Activated T-helper 1 cell treated with anti-CD3 and anti-CD28 coated beads, Interleukin-12 subunit alpha, Interleukin-12 subunit beta, Interleukin-2, Interleukin-4 antibody, amounts not matched to agents 30 ng/mL and 10 ng/mL and 1 ng/mL, durations not matched to agents 14 hours and 24 hours and 36 hours (primary cell): Measurements from ENCODE around the gene COPRS. TPM values are rescaled to one million over a fixed set of nuclear protein-coding genes. Genes with fewer than 3 reads are reported as not detected.
"Not testable (repeated sequence)": the region's sequence is repeated elsewhere in the genome, so short reads cannot be mapped to it uniquely, and the experiment has no call there.

ENCODE experiments used
- DNase-seq: peaks from one replicate; pipeline ENCODE4 v3.0.0; 2021; ENCODE audit warnings: low spot score
- H3K27ac Mint-ChIP-seq: one replicate; pipeline ENCODE4 v1.8.0; 2021; ENCODE audit warnings: mild to moderate bottlenecking, mixed read lengths
- H3K27me3 Mint-ChIP-seq: one replicate; pipeline ENCODE4 v1.8.0; 2022; ENCODE audit warnings: mild to moderate bottlenecking, moderate library complexity, mixed read lengths; ENCODE audit not compliant: insufficient read depth
- H3K36me3 Mint-ChIP-seq: one replicate; pipeline ENCODE4 v1.8.0; 2021; ENCODE audit warnings: low read depth, mixed read lengths
- H3K4me1 Mint-ChIP-seq: one replicate; pipeline ENCODE4 v1.8.0; 2021; ENCODE audit warnings: low read depth, mixed read lengths
- H3K4me3 Mint-ChIP-seq: one replicate; pipeline ENCODE4 v1.8.0; 2021; ENCODE audit warnings: mild to moderate bottlenecking, moderate library complexity, mixed read lengths
- H3K9me3 Mint-ChIP-seq: one replicate; pipeline ENCODE4 v1.8.0; 2021; ENCODE audit warnings: mixed read lengths
- intact Hi-C: fragments of 100-400 bp; cut with micrococcal nuclease; formaldehyde crosslinking; loops from one replicate; pipeline ENCODE4 v1.15.1; 2024
- total RNA-seq: library from RNA; stranded (reverse); gene quantifications from 2 replicates; pipeline ENCODE4 v1.2.3, GENCODE V29; 2022

Gene COPRS
- total RNA-seq, 1 donor from 2014 or later = 64.6 TPM

DNA sequence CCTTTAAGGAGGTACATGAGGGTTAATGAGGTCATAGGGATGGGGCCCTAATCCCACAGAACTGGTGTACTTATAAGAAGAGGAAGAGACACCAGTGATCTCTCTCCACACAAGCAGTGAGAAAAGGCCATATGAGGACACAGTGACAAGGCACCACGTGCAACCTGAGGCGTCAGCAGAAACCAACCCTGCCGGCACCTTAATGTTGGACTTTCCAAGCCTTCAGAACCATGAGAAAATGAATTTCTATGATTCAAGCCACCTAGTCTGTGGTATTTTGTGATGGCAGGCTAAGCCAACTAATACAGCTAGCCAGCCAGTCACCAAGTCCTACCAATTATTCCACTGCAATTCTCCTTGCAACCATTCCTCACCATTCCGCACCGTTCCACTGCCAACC lies 39.5 kb downstream of the COPRS start:
- no peaks in the 10 kb centered on the region for H3K9me3 Mint-ChIP-seq
- intact Hi-C loops = no loop called here
- H3K4me1 Mint-ChIP-seq = no peaks in the 10 kb centered on the region
- H3K27ac Mint-ChIP-seq = no peak overlapping the region
- no peaks in the 10 kb centered on the region for H3K36me3 Mint-ChIP-seq
- no peak for DNase-seq
- peaks cover 5% of the 10 kb centered on the region for H3K27me3 Mint-ChIP-seq
- no peak overlapping the region for H3K4me3 Mint-ChIP-seq

DNA sequence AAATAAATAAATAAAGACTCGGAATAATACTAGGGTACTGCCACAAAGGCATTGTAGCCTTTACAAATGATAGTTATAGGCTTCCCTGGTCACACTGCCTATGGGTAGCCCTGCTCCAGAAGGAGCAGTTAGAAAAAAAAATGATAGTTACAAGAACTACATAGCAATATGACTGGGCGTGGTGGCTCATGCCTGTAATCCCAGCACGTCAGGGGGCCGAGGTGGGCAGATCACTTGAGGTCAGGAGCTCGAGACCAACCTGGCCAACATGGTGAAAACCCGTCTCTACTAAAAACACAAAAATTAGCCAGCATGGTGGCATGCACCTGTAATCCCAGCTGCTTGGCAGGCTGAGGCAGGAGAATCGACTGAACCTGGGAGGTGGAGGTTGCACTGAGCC lies 40.2 kb downstream of the COPRS start:
- intact Hi-C loops, H3K27ac Mint-ChIP-seq, DNase-seq, H3K9me3 Mint-ChIP-seq, H3K4me1 Mint-ChIP-seq, H3K4me3 Mint-ChIP-seq, H3K27me3 Mint-ChIP-seq, H3K36me3 Mint-ChIP-seq: not testable (repeated sequence)

DNA sequence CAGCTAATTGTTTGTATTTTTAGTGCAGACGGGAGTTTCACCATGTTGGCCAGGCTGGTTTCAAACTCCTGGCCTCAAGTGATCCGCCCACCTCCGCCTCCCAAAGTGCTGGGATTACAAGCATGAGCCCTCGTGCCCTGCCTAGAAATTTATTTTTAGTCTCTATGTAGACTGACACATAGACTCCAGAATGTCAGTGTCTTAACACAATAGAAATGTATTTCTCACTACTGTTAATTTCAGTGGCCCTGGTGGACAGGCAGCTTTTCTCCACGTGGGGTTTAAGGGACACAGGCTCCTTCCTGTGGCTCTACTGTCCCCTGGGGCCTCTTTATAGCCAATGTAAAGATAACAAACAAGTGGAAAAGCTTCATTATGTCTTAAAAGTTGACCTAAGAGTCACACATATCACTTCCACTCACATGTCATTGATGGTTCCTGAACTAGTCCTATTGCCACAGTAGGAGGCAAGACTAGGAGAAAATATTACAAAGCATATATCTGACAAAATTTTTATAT lies 43.8 kb downstream of the COPRS start:
- Mint-ChIP-seq H3K9me3 (no peaks in the 10 kb centered on the region), H3K4me1 (no peaks in the 10 kb centered on the region), H3K27ac (no peak overlapping the region), H3K4me3 (no peak overlapping the region), H3K36me3 (no peaks in the 10 kb centered on the region), H3K27me3 (peaks cover 10% of the 10 kb centered on the region)
- no peak for DNase-seq
- intact Hi-C loops = no loop called here

DNA sequence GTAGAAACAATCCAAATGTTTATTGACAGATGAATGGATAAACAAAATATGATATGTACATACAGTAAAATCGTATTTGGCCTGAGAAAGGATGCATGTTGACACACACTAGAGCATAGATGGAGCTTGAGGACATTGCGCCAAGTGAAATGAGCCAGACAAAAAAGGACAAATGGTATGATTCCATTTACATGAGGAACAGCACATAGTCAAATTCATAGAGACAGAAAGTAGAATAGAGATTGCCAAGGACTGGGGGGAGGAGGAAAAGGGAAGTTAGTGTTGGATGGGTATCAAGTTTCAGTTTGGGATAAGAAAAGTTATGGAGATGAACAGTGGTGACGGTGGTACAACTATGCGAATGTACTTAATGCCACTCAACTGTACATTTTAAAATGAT lies 47.9 kb downstream of the COPRS start:
- Mint-ChIP-seq H3K36me3 (no peaks in the 10 kb centered on the region), H3K4me3 (no peak overlapping the region), H3K4me1 (no peaks in the 10 kb centered on the region), H3K9me3 (no peaks in the 10 kb centered on the region), H3K27ac (no peak overlapping the region), H3K27me3 (peaks cover 13% of the 10 kb centered on the region)
- intact Hi-C loops = no loop called here
- DNase-seq = no peak

DNA sequence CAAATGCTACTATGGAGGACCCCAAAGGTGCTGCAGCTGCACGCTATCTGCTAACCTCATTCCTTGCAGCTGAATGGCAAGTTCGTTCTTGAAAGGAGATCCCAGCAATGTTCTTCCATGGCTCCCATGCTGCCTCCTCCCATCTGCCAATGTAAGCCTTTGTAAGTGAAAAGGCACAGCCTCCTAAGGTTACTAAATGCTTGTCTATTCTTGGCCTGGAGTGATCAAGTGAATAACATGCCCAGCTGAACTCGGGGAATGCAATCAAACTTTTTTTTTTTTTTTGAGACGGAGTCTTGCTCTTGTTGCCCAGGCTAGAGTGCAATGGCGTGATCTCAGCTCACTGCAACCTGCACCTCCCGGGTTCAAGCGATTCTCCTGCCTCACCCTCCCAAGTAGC lies 49.2 kb downstream of the COPRS start:
- H3K9me3 Mint-ChIP-seq, H3K4me3 Mint-ChIP-seq, DNase-seq, intact Hi-C loops, H3K27me3 Mint-ChIP-seq, H3K4me1 Mint-ChIP-seq, H3K36me3 Mint-ChIP-seq, H3K27ac Mint-ChIP-seq: not testable (repeated sequence)

DNA sequence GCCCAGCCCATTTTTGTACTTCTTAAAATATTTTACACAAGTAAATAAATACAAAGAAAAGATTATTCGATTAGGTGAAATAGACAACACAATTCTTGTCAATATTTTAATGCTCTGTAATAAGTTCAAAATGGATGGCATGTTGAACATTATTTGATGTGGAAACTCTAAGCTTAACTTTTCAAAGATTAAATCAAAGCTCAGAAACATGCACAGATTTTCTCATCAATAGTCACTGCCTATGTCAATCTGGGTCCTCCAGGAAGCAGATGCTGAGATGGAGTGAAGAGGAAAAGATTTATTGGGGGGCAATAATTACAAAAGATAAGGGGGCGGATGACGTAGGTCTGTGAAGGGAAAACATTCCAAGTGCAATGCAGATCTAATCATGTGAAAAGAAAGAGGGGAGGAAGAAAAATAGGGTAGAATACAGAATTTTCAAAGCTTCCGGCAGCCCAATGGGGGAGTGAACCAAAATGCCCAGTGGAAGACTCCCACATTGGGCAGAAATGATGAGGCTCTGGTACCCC lies 50.5 kb downstream of the COPRS start:
- Mint-ChIP-seq H3K36me3 (no peaks in the 10 kb centered on the region), H3K4me1 (no peaks in the 10 kb centered on the region), H3K9me3 (no peaks in the 10 kb centered on the region), H3K27me3 (peaks cover 4% of the 10 kb centered on the region), H3K27ac (no peak overlapping the region), H3K4me3 (no peak overlapping the region)
- DNase-seq = no peak
- intact Hi-C loops = no loop called here

DNA sequence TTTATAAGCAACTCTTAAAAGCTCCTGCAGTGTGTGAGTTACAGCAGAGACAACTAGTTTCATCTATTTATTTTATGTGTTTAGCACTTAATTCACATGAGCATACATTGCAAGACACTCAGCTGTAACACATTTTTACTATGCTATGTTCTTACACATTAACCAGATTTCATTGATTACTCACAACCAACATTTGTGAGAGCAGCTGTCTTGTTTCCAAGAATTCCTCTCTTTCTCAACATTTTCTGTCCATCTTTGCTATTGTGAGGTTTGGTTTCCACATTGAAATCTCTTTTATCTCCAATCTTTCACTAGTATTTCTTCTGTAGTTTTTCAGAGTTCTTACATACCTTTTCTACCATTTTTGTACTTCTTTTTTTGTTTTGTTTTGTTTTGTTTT lies 51.2 kb downstream of the COPRS start:
- H3K9me3 Mint-ChIP-seq = no peaks in the 10 kb centered on the region
- H3K27me3 Mint-ChIP-seq = peaks cover 4% of the 10 kb centered on the region
- H3K27ac Mint-ChIP-seq = no peak overlapping the region
- H3K36me3 Mint-ChIP-seq = no peaks in the 10 kb centered on the region
- intact Hi-C loops = no loop called here
- no peaks in the 10 kb centered on the region for H3K4me1 Mint-ChIP-seq
- DNase-seq = no peak
- H3K4me3 Mint-ChIP-seq = no peak overlapping the region

DNA sequence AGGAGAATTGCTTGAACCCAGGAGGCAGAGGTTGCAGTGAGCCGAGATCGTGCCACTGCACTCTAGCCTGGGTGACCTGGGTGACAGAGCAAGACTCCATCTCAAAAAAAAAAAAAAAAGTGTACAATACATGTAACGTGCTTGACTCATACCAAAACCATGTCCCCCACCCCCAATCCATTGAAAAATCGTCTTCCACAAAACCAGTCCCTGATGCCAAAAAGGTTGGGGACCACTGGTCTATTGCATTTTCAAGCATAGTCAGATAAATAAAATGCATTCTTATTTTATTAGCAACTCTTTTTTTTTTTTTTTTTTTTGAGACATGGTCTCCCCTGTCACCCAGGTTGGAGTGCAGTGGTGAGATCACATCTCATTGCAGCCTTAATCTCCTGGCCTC lies 52.1 kb downstream of the COPRS start:
- Mint-ChIP-seq H3K36me3 (no peaks in the 10 kb centered on the region), H3K9me3 (no peaks in the 10 kb centered on the region)
- intact Hi-C loops = no loop called here

DNA sequence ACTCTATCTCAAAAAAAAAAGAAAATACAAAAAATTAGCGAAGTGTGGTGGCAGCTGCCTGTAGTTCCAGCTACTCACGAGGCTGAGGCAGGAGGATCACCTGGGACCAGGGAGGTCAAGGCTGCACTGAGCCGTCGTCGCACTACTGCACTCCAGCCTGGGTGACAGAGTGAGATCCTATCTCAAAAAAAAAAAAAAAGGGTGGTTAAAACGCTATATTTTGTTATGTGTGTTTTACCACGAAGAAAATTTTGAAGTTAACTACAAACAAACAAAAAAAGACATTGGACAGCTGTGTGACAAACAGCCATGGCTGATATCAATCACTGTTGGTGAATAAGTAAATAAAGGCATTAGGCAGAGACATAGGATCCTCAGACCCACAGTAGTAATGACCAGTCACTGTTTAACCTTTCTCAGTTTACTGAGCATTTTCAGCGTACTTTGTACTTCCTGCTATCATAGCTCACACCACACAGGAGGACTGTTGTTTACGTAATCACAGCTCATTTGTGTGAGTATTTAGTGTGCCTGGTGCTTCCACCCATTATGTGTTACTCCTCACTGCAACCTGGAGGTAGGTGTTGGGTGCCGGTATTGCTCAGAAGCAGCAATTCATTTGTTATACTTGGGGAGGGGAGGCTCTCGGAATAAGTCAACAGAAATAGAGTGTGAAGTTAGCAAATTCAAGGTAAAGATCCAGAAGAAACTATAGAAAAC lies 55.4 kb downstream of the COPRS start:
- Mint-ChIP-seq H3K4me1 (no peaks in the 10 kb centered on the region), H3K36me3 (no peaks in the 10 kb centered on the region), H3K4me3 (no peak overlapping the region), H3K27me3 (peaks cover 6% of the 10 kb centered on the region), H3K9me3 (no peaks in the 10 kb centered on the region), H3K27ac (no peak overlapping the region)
- intact Hi-C loops = no loop called here
- DNase-seq = no peak

More for the DNA sequence above, 52.1 kb downstream of the COPRS start:
- Mint-ChIP-seq H3K27ac (no peak overlapping the region), H3K4me3 (no peak overlapping the region), H3K4me1 (no peaks in the 10 kb centered on the region), H3K27me3 (peaks cover 6% of the 10 kb centered on the region)
- DNase-seq = no peak

DNA sequence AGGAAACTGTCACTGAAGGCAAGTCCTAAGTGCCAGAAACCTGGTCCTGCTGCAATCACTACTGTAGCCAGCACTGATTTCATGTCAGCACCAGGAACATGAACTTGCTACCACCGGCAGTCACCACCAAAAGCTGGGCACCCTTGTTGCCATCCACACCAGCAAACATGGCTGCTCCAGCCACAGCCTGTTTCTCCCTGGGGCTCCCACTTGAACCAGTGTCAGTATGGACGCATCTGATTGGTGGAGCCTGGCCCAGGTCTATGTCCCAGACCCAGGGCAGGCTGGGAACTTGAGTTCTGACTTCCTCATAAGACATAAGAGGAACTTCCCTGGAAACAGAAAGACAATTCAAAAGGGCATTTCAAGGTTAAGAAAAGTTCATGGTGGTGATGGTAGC lies 56.5 kb downstream of the COPRS start:
- Mint-ChIP-seq H3K27ac (no peak overlapping the region), H3K27me3 (peaks cover 6% of the 10 kb centered on the region), H3K9me3 (no peaks in the 10 kb centered on the region), H3K4me3 (no peak overlapping the region), H3K4me1 (no peaks in the 10 kb centered on the region), H3K36me3 (no peaks in the 10 kb centered on the region)
- DNase-seq = no peak
- intact Hi-C loops = no loop called here

Other genes starting within 250 kb of the COPRS start
- gene UTP6, start 42.5 kb upstream of the COPRS start, total RNA-seq = 142 and 155 TPM in 2 replicates
- gene SUZ12, start 77.8 kb upstream of the COPRS start, total RNA-seq = 76.0 and 81.7 TPM in 2 replicates
- 16.7 and 22.7 TPM in 2 replicates for gene LRRC37B, start 148.1 kb upstream of the COPRS start, total RNA-seq